OCI-LY3 (cell line): ENCODE results near the gene FOXO4.

Experiments
- CTCF ChIP-seq: fragments of 200-600, 300-600 bp; sonication (generic); IDR thresholded peaks from 2 replicates; pipeline ENCODE4 v1.5.1; 2014; ENCODE audit warnings: antibody characterized with exemption, low read length, low read depth
- EZH2phosphoT487 ChIP-seq: fragments of 200-600 bp; shearing (Covaris generic); IDR thresholded peaks from 2 replicates; pipeline ENCODE4 v1.6.1; 2018; ENCODE audit warnings: antibody characterized with exemption, mixed run types, low read depth

- TF ChIP-seq CTCF (no peak), EZH2phosphoT487 (no peak)
Observed at GRCh38 chrX:71082124-71082647, 13.5 kb upstream of the FOXO4 start.
